Retina (tissue), 1 donor: ENCODE data around the gene MBTD1.
A peak's percentile ranks its signal among the peaks of the same experiment; 100 is the strongest.
"Not testable (repeated sequence)": the region's sequence is repeated elsewhere in the genome, so short reads cannot be mapped to it uniquely, and the experiment has no call there.

Source experiments
- DNase-seq: peaks from one replicate; pipeline ENCODE4 v3.0.0-alpha.2; 2016

Gene MBTD1

DNA sequence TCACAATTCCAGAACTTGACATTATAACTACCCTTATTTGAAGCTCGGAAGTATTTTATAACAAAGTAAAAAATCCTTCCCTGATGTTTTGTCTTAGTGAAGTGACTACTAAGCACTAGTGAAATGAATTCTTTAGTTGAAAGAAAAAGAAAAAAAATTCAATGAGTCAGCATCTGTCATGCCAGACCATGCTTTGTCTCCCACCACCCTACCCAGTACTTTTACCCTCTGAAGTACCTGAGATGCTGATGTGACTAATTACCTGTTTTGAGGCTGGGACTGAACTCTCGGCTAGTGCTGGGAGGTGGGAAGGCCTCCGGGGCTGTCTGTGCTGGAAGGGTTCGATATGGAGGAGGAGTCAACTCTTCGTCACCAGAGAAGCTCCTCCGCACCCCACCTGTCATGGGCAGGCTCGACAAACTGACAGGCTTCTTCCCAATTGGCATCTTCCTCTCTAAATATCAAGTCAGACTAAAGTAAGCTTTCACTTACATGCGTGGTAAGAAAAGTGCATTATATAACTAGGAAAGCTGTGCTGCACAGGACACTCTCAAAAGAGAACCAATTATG, 74.0 kb downstream of the MBTD1 start:
- DNase-seq, result no peak

DNA sequence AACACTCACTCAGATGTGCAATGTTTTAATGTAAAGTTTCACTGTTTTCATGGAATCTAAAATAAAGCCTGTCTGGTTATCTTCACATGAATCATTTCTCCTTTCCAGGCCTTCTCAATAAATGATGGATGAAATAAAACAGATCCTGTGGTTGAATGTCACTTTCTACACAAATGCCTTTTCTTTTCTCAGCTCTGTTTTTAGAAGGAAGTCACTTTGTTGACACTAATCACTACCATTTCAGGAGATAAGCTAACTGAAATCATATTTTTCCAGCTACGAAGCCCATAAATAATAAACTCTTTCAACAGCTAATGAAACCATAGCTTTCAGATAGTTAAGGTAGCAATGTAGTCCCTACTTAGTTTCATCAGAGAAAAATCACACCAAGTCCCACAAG, 75.7 kb downstream of the MBTD1 start:
- DNase-seq, result no peak

DNA sequence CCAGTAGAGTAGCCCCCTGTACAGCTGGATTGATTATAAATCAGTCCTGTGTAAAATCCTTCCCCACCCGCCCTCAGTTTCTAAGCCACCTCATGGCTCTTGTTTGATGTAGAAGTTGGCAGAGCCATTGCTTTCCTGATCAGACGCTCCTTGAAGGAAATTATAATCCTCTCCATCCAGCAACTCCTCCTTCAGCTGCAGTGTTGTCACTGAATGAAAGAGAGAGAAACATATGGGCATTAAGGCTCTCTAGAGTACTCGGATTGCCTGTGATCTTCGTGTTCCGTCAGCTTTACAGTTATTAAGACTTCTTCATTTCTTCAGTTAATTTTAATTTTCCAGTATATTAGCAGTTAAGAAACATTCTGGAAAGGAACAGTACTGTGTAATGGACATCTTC, 79.4 kb downstream of the MBTD1 start:
- DNase-seq, result no peak

DNA sequence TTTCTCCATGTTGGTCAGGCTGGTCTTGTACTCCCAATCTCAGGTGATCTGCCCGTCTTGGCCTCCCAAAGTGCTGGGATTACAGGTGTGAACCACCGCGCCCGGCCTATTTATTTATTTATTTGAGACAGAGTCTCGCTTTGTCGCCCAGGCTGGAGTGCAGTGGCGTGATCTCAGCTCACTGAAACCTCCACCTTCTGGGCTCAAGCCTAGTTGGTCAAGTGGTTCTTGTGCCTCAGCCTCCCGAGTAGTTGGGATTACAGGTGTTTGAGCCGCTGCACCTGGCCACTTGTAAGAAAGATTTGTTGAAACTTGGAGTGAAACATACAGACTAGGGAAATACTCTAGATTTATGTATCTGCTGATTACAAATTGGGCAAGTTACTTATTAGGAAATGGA, 87.8 kb downstream of the MBTD1 start:
- DNase-seq, result not testable (repeated sequence)

DNA sequence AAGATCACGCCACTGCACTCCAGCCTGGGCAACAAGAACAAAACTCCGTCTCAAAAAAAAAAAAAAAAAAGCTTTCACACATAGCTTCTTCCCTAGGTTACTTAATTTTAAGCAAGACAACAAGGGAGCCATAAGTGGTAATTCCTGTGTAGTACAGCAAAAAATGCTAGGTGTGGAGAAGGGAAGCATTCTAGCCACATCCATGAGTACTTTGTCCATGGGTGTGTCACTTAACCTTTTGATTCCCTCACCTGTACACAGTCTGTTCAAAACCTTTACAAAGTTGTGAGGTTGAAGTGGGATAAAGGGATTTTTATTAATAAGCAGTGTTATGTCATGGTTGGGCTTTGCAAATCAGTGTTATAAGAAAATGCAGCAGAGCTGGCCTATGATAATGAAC, 89.1 kb downstream of the MBTD1 start:
- no peak for DNase-seq

DNA sequence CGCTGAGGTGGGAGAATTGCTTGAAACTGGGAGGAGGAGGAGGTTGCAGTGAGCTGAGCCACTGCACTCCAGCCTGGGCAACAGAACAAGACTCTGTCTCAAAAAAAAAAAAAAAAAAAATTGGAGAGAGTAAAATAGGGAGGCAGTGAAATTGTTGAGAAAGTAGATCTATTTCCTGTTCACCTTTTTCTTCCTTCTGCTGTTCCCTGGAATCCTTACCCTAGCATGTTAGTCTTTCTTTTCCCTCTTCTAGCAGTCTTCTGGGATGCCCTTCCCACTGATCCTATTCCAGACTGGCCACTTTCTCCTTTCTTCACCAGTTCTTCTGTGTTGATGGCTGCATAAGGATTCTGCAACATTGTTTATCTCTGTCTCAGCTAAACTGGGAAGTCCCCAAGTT, 90.5 kb downstream of the MBTD1 start:
- no peak for DNase-seq

DNA sequence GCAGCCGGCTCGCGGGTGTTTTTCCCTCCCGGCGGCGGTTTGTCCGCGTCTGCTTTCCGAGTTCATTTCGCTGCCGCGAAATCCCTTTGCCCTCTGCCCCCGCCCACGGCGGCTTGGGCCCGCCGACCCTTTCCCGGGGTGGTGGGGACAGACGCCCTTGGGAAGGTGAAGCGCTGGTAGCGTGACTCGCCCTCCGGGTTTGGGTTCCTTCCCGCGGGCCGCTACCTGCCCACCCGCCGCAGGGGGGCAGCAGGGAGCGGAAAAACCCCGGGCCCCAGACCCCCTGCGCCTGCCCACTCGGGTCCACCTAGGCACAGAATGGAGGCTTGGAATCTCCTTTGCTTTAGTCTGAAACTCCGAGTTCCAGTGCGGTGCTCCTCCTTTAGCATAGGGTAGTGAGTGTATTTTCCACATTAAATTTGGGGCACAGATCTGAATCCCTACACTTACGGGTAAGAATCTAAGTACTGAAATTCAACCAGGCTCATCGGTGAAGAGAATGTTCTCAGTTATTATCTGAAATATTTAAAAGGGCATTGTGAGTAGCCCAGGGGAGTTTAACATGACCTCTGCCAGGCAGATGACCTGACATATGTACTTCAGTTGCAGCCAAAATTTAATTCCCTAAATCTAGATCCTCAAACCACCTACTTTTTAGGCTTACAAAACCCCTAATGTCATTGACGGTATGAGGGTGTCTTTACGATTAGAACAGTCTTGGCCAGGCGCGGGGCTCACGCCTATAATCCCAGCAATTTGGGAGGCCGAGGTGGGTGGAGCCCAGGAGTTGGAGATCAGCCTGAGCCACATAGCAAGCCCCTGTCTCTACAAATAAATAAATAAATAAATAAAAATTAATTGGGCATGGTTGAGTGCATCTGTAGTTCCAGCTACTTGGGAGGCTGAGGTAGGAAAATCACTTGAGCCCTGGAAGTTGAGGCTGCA, 92.6 kb downstream of the MBTD1 start:
- peak; percentile 80 for DNase-seq

DNA sequence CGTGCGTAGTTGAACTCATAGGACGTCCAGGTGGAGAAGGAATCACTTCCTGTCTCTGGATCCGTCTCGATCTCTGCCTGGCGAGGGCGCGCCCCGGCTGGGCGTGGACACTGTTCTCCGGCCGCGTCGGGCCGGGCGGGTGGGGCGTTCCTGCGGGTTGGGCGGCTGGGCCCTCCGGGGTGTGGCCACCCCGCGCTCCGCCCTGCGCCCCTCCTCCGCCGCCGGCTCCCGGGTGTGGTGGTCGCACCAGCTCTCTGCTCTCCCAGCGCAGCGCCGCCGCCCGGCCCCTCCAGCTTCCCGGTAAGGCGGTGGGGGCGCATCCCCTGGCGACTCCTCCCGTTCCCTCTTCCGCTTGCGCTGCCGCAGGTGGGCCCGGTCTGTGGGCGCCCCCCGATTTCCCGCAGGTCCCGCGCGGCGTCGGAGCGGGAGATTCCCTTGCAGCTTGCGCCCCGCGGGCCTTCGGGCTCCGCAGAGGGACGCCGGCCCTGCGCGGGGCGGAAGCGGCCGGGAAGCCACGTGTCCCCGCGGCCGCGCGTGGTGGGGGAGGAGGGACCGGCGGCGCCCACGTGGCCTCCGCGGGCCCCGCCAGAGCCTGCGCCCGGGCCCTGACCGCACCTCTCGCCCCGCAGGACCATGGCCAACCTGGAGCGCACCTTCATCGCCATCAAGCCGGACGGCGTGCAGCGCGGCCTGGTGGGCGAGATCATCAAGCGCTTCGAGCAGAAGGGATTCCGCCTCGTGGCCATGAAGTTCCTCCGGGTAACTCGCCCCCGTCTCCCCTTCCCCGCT, 93.5 kb downstream of the MBTD1 start, which contains the start of gene NME2:
NME2 (plus strand) TSS at position 214 of the 789 bp plus-strand sequence; CDS start at position 634, 420 bp downstream.
- peak; percentile 93 for DNase-seq

DNA sequence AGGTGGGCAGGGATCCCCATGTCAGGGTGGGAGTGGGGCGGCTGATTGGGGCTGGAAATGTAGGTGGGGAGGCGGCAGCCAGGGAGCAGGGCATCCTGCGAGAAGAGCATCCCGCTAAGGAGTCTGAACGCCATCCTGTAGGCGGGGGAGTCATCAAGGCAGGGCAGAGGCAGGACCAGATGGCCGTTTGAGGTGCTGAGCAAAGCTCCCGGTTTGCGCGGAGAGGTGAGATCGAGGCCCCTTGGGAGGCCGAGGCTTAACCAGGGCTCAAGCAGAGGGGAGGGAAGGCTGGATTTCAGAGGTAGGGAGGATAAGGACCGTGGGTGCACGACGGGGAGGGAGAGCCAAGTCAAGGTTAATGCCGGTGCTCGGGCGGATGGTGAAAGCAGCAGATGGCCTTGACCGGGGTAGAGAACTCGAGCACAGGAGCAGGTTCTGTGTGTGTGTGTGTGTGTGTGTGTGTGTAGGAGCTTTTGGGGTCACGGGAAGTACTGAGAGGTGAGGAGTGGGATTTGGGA, 94.1 kb downstream of the MBTD1 start:
- DNase-seq, result no peak

DNA sequence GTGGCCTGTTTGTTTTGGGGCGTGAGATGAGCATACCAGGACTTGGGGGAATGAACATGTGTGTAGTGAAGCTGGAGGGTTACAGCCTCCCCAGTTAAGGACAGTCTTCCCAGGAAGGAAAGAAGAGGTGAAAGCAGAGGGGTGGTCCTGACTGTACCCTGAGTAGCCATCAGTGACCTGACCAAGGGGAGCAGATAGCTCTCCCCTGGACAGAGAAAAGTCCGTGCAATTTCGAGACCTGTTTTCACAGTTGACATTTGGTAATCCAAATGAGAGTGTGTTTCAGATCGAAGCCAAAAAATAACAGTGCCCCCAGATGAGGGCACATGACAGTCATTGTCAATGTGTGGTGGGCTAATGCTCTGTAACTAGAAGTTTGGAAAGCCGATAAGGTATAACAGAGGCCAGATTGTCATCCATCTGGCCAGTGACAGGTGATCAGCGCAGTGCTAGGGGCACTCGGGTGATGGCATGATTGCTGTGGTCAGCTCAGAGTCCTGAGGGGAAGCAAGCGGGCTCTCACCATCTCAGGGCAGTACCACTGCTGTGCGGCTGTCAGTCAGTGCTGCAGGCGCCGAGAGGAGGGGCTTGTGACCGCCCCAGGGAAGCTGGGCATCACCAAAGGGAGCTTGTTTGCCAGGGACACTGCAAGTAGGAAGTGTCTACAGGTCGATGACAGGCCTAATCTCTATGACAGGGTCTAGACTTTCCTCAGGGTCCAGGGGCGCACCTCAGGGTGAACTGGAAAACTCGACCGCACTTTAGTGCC, 94.8 kb downstream of the MBTD1 start:
- no peak for DNase-seq

DNA sequence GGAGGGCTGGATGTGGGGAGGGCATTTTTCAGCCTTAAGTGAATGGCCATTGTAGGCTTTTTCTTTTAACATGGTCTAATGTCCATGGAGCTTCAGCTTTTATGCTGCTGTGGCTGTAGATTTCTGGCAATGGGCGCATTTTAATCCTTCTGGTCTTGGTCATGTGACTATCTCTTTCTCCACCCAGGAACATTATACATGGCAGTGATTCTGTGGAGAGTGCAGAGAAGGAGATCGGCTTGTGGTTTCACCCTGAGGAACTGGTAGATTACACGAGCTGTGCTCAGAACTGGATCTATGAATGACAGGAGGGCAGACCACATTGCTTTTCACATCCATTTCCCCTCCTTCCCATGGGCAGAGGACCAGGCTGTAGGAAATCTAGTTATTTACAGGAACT, 98.3 kb downstream of the MBTD1 start:
- DNase-seq, result no peak

DNA sequence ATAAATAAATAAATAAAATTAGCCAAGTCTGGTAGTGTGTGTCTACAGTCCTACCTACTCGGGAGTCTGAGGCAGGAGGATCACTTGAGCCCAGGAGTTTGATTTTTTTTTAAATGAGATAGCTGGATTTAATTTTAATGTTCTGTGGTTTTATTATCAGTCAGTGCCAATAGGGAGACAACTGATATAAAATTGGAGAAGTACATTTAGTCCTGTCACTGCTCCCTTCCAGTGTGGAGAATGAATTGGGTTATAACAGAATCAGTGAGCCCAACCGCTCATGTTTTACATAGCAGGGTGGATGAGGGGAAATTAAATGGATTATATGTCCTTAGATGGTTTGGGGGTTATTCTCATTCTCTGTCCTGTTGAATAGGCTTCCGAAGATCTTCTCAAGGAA, 100.2 kb downstream of the MBTD1 start:
- DNase-seq, result no peak

DNA sequence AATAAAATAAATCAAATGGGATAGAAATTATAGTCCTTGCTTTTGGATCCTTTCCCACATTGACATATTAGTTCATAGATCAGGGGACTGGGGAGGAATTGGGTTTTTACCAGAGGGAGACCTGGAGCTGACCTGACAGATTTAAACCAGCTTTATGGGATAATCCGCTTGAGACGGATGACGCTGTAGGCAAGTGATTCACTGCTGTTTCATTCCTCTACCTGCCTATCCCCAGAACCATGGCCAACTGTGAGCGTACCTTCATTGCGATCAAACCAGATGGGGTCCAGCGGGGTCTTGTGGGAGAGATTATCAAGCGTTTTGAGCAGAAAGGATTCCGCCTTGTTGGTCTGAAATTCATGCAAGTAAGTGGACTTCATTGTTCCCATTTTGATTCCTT, 104.4 kb downstream of the MBTD1 start:
- no peak for DNase-seq

DNA sequence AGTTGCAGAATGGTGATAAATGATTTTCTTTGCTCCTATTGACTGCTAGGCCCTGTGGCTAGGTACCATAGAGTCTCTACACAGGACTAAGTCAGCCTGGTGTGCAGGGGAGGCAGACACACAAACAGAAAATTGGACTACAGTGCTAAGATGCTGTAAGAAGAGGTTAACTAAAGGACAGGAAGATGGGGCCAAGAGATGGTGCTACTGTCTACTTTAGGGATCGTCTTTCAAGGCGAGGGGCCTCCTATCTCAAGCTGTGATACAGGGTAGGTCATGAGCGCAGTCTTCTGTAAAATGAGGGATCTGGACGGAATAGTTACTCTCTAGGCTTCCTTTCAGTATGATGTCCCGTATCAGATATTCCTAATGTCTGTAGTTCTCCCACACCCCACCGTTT, 105.7 kb downstream of the MBTD1 start:
- DNase-seq, result no peak

DNA sequence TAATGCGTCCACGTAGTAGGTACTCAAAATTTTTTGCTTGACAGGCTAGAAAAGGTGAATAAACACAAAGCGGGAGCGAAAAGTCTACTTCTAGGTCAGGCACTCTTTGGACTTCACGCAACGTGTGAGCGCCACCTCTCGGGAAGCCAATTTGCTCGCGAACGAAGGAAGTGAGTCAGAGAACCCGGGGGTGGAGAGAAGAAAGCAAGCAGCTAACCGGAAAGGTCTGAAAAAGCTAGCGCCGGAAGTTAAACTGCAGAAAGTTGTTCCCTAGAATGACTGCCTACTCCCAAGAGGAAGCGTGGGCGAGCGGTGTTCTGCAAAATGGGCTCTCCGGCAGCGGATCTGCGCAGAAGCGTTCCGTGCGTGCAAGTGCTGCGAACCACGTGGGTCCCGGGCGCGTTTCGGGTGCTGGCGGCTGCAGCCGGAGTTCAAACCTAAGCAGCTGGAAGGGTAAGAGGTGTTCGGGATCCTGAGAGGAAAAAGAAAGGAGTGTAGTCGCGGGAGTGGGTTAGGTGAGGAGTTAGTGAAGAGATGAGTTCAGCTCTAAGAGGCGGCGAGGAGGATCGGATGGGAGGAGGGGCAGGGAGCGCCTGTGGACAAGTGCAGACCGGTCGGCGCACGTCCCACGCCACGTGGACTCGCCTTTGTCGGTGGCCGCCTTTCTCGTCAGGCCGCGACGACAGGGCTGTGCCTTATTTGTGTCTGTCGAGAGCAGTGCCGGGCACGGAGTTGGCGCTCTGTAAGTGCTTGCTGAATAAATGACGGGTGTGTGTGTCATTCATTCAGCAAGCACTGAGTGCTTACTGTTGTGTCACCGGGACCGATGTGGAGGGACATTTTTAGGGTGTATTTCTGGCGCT, 106.4 kb downstream of the MBTD1 start, which contains the start of gene NME1:
NME1 (plus strand) TSS at position 350 of the 863 bp plus-strand sequence. CDS start 2,096 bp downstream, outside the sequence.
- DNase-seq, result peak; percentile 98

DNA sequence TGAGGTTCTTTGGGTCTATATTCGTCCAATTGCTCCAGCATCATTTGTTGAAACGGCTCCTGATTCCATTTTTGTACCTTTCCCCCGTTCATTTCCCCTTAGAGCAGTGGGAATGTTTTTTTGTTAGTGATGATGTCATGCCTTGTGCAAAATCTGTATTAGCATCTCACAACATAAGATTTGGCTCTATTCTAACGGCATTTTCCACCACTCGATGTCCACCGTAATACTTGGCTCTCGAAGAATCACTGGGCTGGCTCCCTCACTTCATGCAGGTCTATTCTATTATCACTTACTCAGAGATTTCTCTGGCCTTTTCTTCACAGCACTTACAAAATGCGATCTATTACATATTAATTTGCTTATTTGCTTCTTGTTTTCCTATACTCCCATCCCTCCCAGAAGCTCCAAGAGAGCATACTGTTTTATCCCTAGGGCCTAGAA, 107.1 kb downstream of the MBTD1 start:
- no peak for DNase-seq

DNA sequence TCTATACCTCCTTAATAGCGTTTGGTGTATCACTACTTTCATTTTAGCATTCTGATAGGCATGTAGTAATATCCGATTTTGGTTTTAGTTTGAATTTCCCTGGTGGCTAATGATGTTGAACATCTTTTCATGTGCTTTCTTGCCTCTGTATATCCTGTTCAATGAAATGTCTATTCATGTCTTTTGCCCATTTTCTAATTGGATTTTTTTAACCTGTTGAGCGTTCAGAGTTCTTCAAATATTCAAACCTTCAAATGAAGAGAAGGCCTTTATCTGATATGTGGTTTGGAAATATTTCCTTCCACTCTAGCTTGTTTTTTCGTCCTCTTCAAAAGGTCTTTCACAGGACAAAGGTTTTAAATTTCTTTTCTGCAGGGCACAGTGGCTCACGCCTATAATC, 108.9 kb downstream of the MBTD1 start:
- no peak for DNase-seq

DNA sequence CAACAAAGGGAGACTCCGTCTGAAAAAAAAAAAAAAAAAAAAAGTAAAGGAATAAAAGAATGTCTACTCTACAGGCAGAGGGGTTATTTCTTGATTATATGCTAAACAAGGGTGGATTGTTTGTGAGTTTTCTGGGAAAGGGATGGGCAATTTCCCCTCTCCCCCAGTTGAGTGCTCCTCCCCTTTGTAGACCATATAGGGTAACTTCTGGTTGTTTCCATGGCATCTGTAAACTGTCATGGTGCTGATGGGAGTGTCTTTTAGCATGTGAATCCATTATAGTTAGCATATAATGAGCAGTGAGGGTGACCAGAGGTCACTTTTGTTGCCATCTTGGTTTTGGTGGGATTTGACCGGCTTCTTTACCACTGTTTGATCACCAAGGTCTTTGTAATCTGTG, 110.7 kb downstream of the MBTD1 start:
- no peak for DNase-seq

DNA sequence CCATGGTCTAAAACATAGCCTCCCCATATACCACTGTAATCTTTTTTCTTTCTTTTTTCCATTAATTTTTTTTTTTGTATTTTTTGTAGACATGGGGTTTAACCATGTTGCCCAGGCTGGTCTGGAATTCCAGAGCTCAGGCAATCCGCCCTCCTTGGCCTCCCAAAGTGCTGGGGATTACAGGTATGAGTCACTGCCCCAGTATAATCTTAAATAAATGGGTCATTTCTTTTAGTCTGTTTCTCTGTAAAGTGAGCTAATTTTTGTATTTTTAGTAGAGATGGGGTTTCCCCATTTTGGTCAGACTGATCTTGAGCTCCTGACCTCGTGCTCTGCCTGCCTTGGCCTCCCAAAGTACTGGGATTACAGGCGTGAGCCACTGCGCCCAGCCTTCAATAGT, 112.2 kb downstream of the MBTD1 start:
- DNase-seq, result no peak

DNA sequence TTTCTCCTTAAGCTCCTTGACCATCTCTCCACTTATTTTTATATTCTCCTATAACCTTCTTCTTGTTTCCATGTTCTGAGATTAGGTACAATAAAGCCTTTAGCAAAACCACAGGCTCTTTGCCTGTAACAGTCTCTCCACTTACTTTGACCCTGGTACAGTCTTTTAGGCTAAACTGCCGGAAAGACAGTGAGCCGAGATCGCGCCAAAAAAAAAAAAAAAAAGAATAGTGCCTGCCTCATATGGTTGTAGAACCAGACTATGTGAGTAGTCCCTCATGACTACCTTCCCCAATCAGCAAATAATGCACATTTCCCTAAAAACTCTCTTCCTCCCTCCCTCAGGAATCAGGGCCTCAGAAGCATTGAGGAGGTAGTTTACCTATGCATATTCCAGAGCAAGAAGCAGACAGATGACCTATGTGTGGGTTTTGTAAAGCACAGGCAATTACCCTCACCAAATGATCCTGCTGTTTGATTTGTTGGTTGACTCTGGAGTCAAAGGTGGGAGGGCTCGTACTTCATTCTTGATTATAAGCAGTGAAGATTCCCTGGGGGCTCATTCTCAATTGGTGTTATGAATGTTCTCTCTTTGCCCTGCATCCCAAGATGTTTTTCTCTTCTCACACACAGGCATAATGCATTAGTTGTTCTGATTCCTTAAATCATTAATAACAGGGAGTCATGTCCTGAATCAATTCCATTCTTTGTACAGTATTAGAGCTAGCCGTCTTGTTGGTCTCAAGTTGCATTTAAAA, 115.4 kb downstream of the MBTD1 start:
- no peak for DNase-seq

DNA sequence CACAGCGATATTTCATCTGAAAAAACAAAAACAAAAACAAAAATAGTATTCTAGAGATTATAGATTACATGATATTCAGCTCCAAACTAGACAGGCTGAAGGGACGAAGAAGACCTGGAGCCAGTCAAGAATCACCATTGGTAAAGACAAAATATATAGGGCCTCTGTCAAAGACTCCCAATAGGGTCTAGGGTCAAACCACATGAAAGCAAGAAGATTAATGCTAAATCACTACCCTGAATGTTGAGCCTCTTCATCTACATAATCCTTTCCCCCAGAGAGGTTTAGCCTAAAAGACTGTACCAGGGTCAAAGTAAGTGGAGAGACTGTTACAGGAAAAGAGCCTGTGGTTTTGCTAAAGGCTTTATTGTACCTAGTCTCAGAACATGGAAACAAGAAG, 117.3 kb downstream of the MBTD1 start:
- DNase-seq, result no peak
